Ectodermal cell (in vitro differentiated cells): ENCODE results near the gene SLTM.
"Not testable (repeated sequence)": the region's sequence is repeated elsewhere in the genome, so short reads cannot be mapped to it uniquely, and the experiment has no call there.

ENCODE experiments used
- H3K27ac ChIP-seq: 2 replicates; pipeline ENCODE4 v1.7.0; 2013; ENCODE audit warnings: mild to moderate bottlenecking, low read depth, low read length; ENCODE audit not compliant: insufficient read depth, poor library complexity, severe bottlenecking
- H3K27me3 ChIP-seq: 2 replicates; pipeline ENCODE4 v1.7.0; 2013; ENCODE audit warnings: mild to moderate bottlenecking, low read length; ENCODE audit not compliant: insufficient read depth, control insufficient read depth, poor library complexity, severe bottlenecking
- H3K36me3 ChIP-seq: one replicate; pipeline ENCODE4 v1.7.0; 2013; ENCODE audit warnings: low read length; ENCODE audit not compliant: control insufficient read depth, insufficient read depth
- H3K4me1 ChIP-seq: one replicate; pipeline ENCODE4 v1.7.0; 2013; ENCODE audit warnings: low read length; ENCODE audit not compliant: control insufficient read depth, insufficient read depth
- H3K4me3 ChIP-seq: 2 replicates; pipeline ENCODE4 v1.7.0; 2013; ENCODE audit warnings: low read depth, low read length, control low read depth; ENCODE audit not compliant: insufficient read depth
- H3K9me3 ChIP-seq: 2 replicates; pipeline ENCODE4 v1.7.0; 2013; ENCODE audit warnings: mild to moderate bottlenecking, low read length, moderate library complexity; ENCODE audit not compliant: control insufficient read depth
- WGBS, 2 experiments: methylation state at CpG; one replicate each; pipeline ENCODE4 v1.1.7; 2013; ENCODE audit warnings: missing lambda C conversion rate in 2 of 2; 5-methylcytosine and 5-hydroxymethylcytosine counted together

The SLTM gene

DNA sequence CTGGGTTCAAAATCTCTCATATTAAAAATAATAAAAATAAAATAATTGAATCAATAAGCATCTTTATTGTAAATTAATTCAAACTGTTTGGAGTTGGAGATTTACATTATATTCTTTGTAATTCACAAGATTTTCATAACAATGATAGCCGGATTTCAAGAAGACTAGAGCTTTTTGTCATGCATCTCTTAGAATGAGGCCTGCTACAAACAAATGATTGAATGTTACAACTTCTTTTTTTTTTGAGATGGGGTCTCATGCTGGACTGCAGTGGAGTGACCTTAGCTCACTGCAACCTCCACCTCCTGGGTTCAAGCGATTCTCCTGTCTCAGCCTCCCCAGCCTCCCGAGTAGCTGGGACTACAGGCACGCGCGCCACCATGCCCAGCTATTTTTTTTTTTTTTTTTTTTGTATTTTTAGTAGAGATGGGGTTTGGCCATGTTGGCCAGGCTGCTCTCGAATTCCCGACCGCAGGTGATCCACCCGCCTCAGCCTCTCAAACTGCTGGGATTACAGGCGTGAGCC lies 3.5 kb downstream of the SLTM start:
- peaks cover 3% of the 10 kb centered on the region for H3K36me3 ChIP-seq
- 79 to 92% methylated on average over 7 to 8 of the region's 11 CpGs for WGBS, 2 experiments

DNA sequence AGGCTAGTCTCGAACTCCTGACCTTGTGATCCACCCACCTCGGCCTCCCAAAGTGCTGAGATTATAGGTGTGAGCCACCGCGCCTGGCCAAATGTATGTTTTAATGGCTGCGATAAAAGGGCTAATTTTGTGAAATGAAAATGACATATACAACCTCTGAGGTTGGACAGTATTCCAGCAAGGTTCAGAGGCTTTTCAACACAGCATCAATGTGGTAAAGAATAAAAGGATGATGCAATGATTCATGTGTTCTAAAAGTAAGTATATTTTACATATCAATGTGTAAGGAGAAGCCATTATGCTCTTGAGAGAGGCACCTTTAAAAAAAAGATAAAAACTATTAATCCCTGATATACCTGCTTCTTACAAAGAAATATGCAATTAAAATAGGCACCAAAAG lies 6.7 kb downstream of the SLTM start:
- Histone ChIP-seq H3K4me3 (no peak overlapping the region), H3K4me1 (peaks cover 7% of the 10 kb centered on the region), H3K36me3 (peaks cover 7% of the 10 kb centered on the region), H3K27me3 (no peaks in the 10 kb centered on the region), H3K9me3 (no peaks in the 10 kb centered on the region), H3K27ac (no peak overlapping the region)
- 90 to 96% methylated on average over 5 of the region's 5 CpGs for WGBS, 2 experiments

More for the DNA sequence above, 3.5 kb downstream of the SLTM start:
- Histone ChIP-seq H3K27ac (no peak overlapping the region), H3K27me3 (no peaks in the 10 kb centered on the region), H3K4me1 (peaks cover 13% of the 10 kb centered on the region), H3K4me3 (no peak overlapping the region), H3K9me3 (no peaks in the 10 kb centered on the region)

DNA sequence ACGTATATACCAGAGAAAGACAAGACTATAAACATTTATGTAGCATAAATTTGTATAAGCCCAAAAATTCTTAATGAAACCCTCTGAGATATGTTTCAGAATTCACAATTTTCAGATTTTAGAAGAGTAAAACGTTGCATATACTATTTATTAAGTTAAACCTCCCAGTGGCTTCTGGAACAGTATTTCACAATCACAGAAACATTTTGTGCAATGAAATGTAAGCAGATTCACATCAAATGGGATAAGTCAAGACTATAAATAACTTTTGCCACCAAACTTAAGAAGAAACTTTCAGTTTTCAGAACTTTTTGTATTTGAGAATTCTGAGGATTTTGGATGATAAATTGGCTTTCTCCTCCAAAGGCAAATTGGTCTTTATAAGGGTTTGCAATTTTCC lies 9.2 kb downstream of the SLTM start:
- H3K27ac ChIP-seq: no peak overlapping the region
- no peaks in the 10 kb centered on the region for H3K4me1 ChIP-seq
- no peaks in the 10 kb centered on the region for H3K9me3 ChIP-seq
- WGBS, 2 experiments: 100% methylated on average over 1 of the region's 2 CpGs; no CpG with 5 or more reads in 1 of the 2 experiments
- H3K36me3 ChIP-seq: peaks cover 7% of the 10 kb centered on the region
- H3K27me3 ChIP-seq: no peaks in the 10 kb centered on the region
- H3K4me3 ChIP-seq: no peak overlapping the region

DNA sequence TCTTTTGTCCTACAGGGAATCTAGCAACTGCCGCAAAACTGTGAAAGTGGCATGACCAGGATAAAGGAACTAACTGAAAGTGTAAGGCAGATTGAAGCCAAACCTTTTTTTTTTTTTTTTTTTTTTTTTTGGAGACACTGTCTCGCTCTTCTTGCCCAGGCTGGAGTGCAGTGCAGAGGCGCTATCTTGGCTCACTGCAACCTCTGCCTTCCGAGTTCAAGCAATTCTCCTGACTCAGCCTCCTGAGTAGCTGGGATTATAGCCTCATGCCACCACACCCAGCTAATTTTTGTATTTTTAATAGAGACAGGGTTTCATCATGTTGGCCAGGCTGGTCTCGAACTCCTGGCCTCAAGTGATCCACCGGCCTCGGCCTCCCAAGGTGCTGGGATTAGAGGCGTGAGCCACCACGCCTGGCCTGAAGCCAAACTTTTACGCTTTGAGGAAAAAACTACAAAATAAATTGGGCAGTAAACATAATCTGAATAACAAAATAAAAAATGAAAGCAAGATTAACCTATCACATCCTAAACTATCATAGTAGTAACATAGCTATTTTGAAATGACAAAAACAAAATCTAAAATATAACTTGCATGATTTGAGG lies 9.7 kb downstream of the SLTM start:
- no peaks in the 10 kb centered on the region for H3K27me3 ChIP-seq
- 92 to 93% methylated on average over 10 of the region's 10 CpGs for WGBS, 2 experiments
- H3K27ac ChIP-seq: no peak overlapping the region
- H3K4me3 ChIP-seq: no peak overlapping the region
- no peaks in the 10 kb centered on the region for H3K9me3 ChIP-seq
- no peaks in the 10 kb centered on the region for H3K4me1 ChIP-seq
- peaks cover 4% of the 10 kb centered on the region for H3K36me3 ChIP-seq

DNA sequence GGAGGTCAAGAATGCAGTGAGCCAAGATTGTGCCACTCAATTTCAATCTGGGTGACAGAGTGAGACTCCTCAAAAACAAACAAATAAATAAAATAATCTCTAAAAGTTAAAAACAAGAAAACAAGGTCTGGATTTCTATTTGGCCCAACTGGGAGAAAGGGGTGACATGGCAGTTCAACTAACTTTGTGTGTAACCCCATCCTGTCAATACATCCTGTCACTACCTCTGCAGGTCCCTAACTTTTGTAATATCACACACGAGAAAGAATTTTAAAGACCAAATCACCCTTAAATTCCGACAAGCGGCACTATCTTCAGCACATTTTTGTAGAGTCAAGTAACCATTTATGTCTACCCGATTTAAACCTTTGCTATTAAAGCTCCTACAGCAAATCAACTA lies 10.2 kb downstream of the SLTM start:
- 97 to 98% methylated on average over 4 of the region's 4 CpGs for WGBS, 2 experiments
- H3K4me1 ChIP-seq: no peaks in the 10 kb centered on the region
- H3K27me3 ChIP-seq: no peaks in the 10 kb centered on the region
- H3K9me3 ChIP-seq: no peaks in the 10 kb centered on the region
- no peak overlapping the region for H3K27ac ChIP-seq
- H3K4me3 ChIP-seq: no peak overlapping the region
- peaks cover 4% of the 10 kb centered on the region for H3K36me3 ChIP-seq

DNA sequence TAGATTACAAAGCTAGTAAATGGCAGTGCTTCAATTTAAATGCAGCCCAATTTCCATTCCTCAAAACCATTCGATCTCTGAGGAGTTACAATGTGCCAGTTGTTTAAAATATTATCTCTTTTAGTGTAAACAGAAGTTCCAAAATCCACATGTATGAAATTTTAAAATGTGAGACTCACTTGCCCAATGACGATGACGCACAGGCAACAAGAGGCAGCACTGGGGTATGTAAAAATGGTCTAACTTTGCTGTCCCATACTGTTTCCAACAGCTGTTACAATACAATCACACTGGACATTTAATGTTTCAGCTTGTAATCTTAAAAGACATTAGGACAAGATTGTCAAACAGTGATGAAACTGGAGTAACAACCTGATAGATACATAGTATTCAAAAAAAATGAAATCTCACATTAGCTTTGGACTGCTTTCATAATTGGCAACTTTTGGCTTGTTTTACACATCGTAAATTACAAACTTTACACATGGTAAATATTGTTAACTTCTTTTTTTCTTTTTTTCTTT lies 12.2 kb downstream of the SLTM start:
- peaks cover 9% of the 10 kb centered on the region for H3K36me3 ChIP-seq
- WGBS, 2 experiments: 96 to 100% methylated on average over 3 to 4 of the region's 4 CpGs
- no peaks in the 10 kb centered on the region for H3K4me1 ChIP-seq

DNA sequence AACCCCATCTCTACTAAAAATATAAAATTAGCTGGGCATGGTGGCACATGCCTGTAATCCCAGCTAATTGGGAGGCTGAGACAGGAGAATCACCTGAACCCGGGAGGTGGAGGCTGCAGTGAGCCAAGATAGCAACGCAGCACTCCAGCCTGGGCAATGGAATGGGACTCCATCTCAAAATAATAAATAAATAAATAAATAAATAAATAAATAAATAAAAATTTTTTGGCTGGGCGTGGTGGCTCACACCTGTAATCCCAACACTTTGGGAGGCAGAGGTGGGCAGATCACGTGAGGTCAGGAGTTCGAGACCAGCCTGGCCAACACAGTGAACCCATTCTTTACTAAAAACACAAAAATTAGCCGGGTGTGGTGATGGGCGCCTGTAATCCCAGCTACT lies 13.0 kb downstream of the SLTM start:
- H3K27me3 ChIP-seq, H3K27ac ChIP-seq, H3K4me3 ChIP-seq, H3K4me1 ChIP-seq, H3K9me3 ChIP-seq: not testable (repeated sequence)
- 91 to 95% methylated on average over 6 to 7 of the region's 7 CpGs for WGBS, 2 experiments
- H3K36me3 ChIP-seq: peaks cover 11% of the 10 kb centered on the region

More for the DNA sequence above, 12.2 kb downstream of the SLTM start:
- Histone ChIP-seq H3K27me3 (no peaks in the 10 kb centered on the region), H3K9me3 (no peaks in the 10 kb centered on the region), H3K4me3 (no peak overlapping the region), H3K27ac (no peak overlapping the region)

DNA sequence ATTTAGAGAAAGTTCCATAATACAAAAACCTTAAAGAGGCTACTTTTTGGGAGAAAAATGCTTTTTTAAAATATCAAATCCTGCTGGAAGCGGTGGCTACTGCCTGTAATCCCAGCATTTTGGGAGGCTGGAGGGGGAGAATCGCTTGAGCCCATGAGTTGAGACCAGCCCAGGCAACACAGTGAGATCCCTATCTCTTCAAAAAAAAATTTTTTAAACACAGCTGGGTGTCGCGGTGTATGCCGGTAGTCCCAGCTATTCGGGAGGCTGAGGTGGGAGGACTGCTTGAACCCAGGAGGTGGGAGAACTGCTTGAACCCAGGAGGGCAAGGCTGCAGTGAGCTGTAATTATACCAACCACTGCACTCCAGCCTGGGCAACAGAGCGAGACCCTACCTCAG lies 14.2 kb downstream of the SLTM start:
- WGBS, 2 experiments: 95 to 99% methylated on average over 7 of the region's 7 CpGs
- no peaks in the 10 kb centered on the region for H3K4me1 ChIP-seq
- no peaks in the 10 kb centered on the region for H3K9me3 ChIP-seq
- H3K36me3 ChIP-seq: peaks cover 11% of the 10 kb centered on the region
- no peaks in the 10 kb centered on the region for H3K27me3 ChIP-seq
- H3K4me3 ChIP-seq: no peak overlapping the region
- no peak overlapping the region for H3K27ac ChIP-seq

DNA sequence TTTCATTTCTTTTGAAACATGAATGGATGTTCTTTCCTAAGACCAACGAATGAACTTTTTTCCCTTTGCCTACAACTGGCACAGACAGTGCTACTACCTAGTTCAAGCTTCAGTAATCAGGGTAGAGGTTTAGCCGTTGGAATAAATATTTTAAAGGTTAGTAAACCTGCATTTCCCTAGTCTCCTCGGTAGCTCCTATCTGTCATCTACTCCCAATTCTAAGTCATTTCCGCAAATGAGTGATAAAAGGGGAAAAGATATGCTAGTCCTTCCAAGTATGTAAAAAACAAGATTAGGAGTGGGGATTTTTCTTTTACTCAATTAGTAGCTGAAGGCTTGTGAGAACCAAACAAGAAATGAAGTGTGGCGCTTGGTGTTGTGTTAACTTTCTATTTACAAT lies 15.2 kb downstream of the SLTM start:
- no peaks in the 10 kb centered on the region for H3K27me3 ChIP-seq
- 91 to 100% methylated on average over 4 to 5 of the region's 5 CpGs for WGBS, 2 experiments
- peaks cover 19% of the 10 kb centered on the region for H3K36me3 ChIP-seq
- no peak overlapping the region for H3K4me3 ChIP-seq
- H3K27ac ChIP-seq: no peak overlapping the region
- H3K9me3 ChIP-seq: no peaks in the 10 kb centered on the region
- no peaks in the 10 kb centered on the region for H3K4me1 ChIP-seq

DNA sequence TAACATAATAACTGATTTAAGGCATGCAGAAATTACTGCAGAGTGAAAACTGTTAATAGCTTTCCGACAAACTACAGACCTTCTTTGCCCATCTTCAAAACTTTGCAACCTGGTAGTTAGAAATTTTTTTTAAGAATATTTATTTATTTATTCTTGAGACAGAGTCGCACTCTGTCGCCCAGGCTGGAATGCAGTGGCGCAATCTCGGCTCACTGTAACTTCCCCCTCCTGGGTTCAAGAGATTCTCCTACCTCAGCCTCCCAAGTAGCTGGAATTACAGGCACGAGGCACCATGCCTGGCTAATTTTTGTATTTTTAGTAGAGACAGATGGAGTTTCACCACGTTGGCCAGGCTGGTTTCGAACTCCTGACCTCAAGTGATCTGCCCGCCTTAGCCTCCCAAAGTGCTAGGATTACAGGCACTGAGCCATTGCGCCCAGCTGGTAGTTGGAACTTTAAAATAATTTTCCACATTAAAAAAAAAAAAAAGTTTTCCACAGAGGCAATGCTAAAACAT lies 15.8 kb downstream of the SLTM start:
- peaks cover 15% of the 10 kb centered on the region for H3K36me3 ChIP-seq
- H3K4me3 ChIP-seq, H3K27me3 ChIP-seq, H3K9me3 ChIP-seq, H3K4me1 ChIP-seq, H3K27ac ChIP-seq: not testable (repeated sequence)
- WGBS, 2 experiments: 91 to 93% methylated on average over 9 to 10 of the region's 10 CpGs
